Erythroblast (primary cell): ENCODE results near the gene ECHS1.
"Not testable (repeated sequence)": the region's sequence is repeated elsewhere in the genome, so short reads cannot be mapped to it uniquely, and the experiment has no call there.

ENCODE experiments used
- DNase-seq, 2 experiments: peaks; one replicate each; lab custom pipeline; 2025; lab: John Stamatoyannopoulos, UW
- GATA1 ChIP-seq: IDR thresholded peaks from 2 replicates; pipeline ENCODE4 v1.6.1; 2011; ENCODE audit warnings: low read depth, mild to moderate bottlenecking, control low read depth, low read length, moderate library complexity
- POLR2A ChIP-seq: IDR thresholded peaks from 2 replicates; pipeline ENCODE4 v1.6.1; 2011; ENCODE audit warnings: mild to moderate bottlenecking, low read length

ECHS1 gene

DNA sequence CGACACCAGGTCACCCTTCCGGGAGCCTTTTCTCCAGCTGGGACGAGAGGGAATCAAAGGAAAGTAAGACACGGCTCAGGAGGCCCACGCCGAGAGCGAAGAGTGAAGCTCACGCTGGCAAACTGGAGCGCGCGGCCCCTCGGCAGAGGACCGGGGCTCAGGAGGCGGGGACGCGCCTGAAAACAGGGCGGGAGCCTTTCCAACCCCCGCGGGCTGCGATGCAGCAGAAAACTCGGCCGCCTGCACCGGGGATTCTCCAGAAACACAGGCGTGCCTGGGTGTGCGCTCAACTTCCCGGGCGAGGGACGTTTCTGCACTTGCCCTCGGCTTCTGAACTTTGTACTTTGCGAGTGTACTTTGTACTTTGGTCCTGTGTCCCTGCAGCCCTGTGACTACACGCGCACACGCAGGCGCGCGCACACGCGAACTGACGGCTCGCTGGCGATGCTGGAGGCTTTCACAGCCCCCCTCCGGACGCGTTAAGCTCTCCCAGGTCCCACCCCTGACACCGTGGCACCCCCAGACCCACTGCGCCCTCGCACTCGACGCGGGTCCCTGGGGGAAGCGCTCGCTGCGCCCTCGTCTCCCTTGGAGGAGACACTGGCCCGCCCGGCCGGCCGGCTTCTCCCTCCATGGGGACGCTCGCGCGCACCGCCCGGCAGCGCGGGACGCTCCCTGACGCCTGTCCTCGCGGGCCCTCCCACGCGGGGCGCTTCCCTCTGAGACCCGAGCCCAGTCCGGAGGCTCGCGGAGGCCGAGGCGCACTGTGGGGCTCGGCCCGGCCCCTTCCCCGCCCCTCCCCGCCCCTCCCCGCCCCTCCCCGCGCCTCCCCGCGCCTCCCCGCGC is 5.3 kb upstream of the ECHS1 start:
- peak; percentile 61 to 66 for DNase-seq
- TF ChIP-seq GATA1 (no peak), POLR2A (no peak)

- DNase-seq = no peak
- no peak for TF ChIP-seq POLR2A
- no peak for TF ChIP-seq GATA1
These were observed 4.7 kb upstream of the ECHS1 start for GRCh38 chr10:133377818-133378250.

GRCh38 chr10:133377025-133377817 is 4.1 kb upstream of the ECHS1 start:
- DNase-seq = no peak
- TF ChIP-seq GATA1 (no peak), POLR2A (no peak)

- DNase-seq = not testable (repeated sequence)
These were observed 3.0 kb upstream of the ECHS1 start for GRCh38 chr10:133376183-133376582.

DNA sequence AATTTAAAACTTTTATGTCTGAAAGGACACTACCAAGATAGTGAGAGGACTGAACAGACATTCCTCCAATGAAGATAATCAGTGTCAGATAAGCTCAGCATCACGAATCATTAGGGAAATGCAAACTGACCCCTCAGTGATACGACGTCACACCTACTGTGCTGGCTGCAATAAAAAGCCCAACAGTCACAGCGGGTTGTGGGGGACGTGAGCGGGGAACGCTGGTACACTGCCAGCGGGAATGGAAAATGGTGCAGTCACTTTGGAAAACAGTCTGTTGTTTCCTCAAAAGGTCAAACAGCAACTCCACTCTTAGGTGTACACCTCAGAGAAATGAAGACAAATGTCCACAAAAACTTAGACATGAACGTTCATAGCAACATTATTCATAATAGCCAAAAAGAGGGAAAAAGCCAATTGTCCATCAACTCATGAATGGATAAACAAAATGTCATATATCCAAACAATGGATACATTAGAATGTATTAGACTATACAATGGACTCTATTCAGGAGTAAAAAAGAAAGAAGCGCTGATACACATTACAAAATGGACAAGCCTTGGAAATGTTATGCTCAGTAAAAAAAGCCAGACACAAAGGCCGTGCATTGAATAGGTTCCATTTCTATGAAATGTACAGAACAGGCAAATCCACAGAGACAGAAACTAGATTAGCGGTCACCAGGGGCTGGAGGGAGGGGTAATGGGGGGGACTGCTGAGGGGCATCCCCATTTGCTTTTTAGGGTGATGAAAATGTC is 2.4 kb upstream of the ECHS1 start:
- TF ChIP-seq GATA1 = no peak
- TF ChIP-seq POLR2A = no peak
- DNase-seq = no peak

DNA sequence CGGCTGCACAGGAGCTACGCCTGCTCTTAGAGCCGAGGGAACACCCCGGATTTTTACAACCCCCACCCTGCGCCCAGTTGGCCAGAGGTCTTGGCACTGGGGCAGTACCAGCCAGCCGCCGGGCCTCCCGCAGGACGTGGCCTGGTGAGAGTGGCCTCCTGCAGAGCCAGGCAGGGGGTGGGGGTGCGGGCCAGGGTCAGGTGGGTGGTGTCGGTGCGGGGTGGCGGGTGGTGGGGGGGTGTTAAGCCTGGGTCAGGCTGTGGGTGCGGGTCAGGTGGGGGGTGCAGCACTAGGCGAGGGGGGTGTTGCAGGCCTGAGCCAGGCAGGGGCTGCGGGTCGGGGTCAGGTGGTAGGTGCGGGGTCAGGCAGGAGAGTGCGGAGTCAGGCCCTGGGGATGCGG is 647 bp downstream of the ECHS1 start:
- TF ChIP-seq POLR2A (no peak), GATA1 (no peak)
- DNase-seq = no peak

- DNase-seq = no peak
- no peak for TF ChIP-seq GATA1
- no peak for TF ChIP-seq POLR2A
These were observed 2.9 kb downstream of the ECHS1 start for GRCh38 chr10:133370030-133370786.

DNA sequence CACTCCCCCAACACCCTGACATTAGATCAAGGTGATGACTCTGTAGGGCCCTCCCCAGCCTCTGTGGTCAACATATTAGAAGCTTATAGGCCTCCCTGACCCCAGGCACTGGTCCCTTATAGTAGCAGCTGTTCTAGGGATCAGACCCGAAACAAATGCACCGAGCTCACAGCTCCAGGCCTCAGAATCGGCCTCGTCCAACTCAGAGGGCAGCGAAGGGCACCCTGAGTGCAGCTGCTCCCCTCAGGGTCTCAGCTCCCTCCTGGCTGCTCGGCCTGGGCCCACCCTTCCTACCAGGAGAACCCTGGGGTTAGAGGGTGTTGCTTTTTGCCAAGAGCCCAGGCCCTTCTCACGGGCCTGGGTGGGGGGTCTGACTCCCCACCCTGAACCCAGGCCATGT is 5.0 kb downstream of the ECHS1 start:
- TF ChIP-seq POLR2A = no peak
- no peak for TF ChIP-seq GATA1
- DNase-seq = no peak

DNA sequence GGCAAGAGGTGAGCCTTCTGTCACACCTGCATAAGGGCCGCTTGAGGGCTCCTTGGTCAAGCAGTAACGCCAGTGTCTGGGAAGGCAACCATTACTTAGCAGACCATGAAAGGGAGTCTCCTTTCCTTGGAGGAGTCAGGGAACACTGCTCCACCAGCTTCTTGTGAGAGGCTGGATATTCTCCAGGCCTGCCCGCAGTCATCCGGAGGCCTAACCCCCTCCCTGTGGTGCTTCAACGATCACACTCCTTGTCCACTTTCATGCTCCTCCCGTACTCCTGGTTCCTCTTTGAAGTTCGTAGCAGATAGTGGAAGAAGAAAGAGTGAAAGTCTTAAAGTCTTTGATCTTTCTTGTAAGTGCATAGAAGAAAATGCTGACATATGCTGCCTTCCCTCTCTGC is 5.7 kb downstream of the ECHS1 start:
- not testable (repeated sequence) for DNase-seq

DNA sequence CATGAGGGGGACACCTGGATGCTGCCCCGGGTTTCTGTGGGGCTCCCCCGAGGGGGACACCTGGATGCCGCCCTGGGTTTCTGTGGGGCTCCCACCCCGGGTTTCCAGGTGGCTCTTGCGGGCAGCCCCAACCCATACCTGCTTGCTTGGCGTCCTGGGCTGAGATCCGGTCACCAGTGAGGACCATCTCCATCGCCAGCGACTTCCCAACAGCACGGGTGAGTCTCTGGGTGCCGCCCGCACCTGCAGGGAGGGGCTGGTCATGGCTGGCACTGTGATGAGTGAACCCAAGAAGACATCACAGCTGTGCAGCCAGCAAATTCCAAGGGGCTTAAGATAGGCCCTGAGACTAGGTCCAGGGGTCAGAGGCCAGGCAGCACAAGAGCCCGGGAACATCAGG is 6.4 kb downstream of the ECHS1 start:
- TF ChIP-seq GATA1 = no peak
- TF ChIP-seq POLR2A = no peak
- DNase-seq = no peak

GRCh38 chr10:133366130-133366478 is 7.0 kb downstream of the ECHS1 start:
- TF ChIP-seq GATA1 = no peak
- TF ChIP-seq POLR2A = no peak

DNA sequence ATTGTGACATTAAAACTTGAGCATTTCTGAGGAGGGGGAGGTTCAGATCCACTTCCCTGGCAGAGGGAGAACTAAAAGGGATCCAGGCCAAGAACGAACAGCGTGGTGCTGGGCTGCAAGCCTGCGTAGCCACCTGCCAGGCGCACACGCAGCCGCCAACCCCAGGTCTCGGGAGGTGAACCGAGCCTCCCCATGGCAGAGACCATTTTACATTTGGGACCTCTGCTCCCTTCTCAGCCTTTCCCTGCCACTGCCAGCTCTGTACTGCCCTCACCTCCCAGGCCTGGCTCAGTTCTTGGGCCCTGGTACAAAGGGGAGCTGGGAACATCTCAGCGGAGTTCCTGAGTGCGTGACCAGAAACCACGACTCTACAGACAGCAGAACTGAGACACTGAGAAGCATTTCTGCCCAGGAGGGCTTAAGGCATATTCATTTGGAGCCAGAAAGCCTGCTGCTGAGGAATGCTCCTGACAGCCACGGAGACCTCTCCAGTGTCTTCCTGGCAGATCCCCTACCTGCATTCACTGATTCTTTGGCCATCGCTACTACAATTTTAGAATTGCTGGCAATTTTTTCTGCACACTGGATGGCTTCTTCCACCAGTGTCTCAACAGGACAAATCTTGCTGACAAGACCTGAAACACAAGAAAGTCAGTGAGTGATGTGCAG is 7.6 kb downstream of the ECHS1 start:
- no peak for DNase-seq
- TF ChIP-seq POLR2A = no peak
- TF ChIP-seq GATA1 = no peak

More at GRCh38 chr10:133366130-133366478, 7.0 kb downstream of the ECHS1 start:
- DNase-seq = no peak
